Germinal center (tissue), 1 donor: ENCODE results near the gene MIF.
"Not testable (repeated sequence)": the region's sequence is repeated elsewhere in the genome, so short reads cannot be mapped to it uniquely, and the experiment has no call there.

Source experiments
- DNase-seq: peaks from one replicate; pipeline ENCODE4 v3.0.0; 2012; ENCODE audit warnings: mixed read lengths, low spot score

The MIF gene

GRCh38 chr22:23903328-23903971 lies 9.3 kb downstream of the MIF start:
- DNase-seq: no peak

DNA sequence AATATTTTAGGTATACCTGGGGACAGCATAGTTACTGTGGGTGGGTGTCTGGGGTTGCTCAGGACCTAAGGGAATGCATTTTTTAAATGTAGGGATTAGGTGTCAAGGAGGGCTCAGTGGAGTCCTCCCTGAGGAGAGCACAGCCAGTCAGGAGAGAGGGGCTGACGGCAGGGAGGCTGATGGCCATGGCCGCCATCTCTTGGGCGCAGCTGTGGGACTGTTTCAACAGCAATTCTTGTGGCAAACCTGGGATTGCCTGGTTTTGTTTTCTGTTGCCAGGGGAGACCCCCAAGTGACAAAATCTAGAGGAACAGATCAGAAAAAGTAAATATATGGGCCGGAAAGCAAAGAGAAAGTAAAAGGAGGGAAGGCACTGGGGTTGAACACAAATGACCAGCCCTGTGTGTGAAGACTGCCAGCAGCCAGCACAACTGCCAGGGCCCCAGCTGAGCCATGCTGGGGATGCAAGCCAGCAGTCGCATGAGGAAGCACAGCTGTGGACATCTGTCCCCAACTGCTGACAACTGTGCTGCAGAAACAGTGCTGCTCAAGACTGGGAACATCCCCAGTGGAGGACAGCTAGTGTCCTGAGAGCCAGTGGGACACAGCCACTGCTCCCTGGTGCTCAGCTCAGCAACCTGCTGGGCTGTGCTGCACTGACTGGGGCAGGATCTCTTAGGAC lies 10.5 kb downstream of the MIF start:
- DNase-seq: no peak

DNA sequence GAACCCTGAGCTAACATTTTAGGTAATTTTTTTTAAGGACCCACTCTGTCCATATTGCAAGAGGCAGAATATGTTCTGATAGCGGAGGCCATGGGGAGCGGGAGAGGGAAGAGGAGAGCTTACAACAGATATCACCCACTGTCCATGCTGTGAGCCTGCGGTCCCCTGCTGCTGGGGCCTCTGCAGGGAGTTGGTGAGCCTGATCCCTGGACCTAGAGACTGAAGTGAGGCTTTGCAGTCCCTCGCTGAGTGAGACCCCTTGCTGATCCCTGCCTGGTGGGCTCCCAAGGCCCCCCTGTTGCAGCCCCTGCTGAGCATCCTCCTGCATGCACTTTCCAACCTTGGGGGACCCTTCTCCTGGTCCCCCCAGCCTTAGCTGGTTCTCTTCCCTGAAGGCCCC lies 12.5 kb downstream of the MIF start:
- DNase-seq: no peak

DNA sequence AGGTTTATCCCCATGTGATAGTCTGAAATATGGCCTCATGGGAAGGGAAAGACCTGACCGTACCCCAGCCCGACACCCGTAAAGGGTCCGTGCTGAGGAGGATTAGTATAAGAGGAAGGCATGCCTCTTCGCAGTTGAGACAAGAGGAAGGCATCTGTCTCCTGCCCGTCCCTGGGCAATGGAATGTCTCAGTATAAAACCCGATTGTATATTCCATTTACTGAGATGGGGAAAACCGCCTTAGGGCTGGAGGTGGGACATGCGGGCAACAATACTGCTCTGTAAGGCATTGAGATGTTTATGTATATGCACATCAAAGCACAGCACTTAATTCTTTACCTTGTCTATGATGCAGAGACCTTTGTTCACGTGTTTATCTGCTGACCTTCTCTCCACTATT lies 13.2 kb downstream of the MIF start:
- DNase-seq: not testable (repeated sequence)

- DNase-seq: no peak
Observed at GRCh38 chr22:23908587-23909205, 14.5 kb downstream of the MIF start.

DNA sequence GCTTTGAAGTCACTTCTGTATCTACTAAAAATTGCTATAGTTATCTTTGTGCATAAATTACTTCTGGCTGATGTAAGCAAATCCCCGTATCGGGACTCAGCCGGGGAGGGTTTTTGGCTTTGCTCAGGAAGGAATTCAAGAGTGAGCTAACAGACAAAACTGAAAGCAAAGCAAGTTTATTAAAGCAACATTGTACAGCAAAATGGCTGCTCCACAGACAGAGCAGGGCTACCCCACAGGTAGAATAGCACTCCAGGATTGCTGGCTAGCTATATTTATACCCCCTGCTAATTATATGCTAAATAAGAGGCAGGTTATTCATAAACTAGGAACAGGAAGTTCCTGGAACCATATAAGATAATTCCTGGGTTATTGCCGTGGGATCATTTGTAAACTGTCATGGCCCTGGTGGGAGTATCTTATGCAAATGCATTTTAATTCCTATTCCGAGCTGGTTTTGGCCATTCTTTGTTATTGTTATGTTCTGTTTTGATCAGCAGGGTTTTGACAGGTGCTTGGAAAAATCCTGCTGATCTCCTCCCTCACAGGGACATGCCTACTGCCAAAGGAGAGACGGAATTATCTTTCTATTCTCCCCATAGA lies 15.2 kb downstream of the MIF start:
- DNase-seq: no peak

GRCh38 chr22:23910496-23911190 lies 16.5 kb downstream of the MIF start:
- no peak for DNase-seq

DNA sequence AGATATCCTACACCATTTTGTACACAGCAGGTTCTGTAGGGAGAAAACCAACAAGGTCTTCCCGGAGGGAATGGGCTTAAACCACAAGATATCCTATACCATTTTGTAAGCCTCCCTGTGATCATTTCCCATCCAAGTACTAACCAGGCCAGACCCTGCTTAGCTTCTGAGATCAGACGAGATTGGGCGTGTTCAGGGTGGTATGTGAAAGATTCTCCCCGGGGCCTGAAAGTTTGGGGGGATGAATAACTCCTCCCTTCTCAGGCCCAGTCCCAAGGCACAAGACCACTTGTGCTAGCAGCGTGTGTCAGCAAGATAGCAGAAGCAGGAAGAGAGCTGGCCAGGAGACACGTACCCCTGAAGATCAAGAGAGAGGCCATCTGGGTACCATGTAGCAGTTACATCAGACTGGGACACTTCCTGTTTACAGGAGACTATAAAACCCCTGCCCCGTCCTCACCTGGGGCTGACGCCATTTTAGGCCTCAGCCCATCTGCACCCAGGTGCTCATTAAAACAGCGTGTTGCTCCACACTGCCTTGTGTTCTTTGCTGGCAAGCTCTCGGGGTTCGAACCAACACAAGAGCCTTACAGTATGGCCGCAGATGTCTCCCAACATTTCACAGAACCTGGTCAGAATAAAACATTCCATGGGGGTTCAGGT lies 17.3 kb downstream of the MIF start:
- DNase-seq: no peak

- no peak for DNase-seq
Observed at GRCh38 chr22:23912293-23912903, 18.2 kb downstream of the MIF start.

DNA sequence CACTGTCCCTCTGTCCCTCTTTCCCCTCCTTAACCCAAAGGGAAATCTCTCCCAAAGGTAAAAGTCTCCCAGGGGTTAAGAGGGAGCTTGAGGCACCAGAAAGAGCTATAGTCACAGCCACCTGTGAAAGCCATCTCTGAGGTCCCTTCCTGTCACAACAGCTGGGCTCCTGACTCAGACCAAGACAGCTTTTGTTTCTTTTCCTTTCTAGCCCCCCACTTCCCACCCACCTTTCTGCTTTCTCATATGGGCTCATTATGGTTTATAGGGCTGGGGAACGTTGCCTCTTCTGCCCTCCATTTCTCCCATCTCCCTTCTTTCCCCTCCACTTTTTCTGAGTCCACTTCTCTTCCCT lies 19.1 kb downstream of the MIF start:
- no peak for DNase-seq

- peak; percentile 99 for DNase-seq
Observed at GRCh38 chr22:23913661-23914353, 19.6 kb downstream of the MIF start.

GRCh38 chr22:23915290-23915689 lies 21.1 kb downstream of the MIF start:
- peak; percentile 23 for DNase-seq

GRCh38 chr22:23920267-23920611 lies 26.1 kb downstream of the MIF start:
- not testable (repeated sequence) for DNase-seq

DNA sequence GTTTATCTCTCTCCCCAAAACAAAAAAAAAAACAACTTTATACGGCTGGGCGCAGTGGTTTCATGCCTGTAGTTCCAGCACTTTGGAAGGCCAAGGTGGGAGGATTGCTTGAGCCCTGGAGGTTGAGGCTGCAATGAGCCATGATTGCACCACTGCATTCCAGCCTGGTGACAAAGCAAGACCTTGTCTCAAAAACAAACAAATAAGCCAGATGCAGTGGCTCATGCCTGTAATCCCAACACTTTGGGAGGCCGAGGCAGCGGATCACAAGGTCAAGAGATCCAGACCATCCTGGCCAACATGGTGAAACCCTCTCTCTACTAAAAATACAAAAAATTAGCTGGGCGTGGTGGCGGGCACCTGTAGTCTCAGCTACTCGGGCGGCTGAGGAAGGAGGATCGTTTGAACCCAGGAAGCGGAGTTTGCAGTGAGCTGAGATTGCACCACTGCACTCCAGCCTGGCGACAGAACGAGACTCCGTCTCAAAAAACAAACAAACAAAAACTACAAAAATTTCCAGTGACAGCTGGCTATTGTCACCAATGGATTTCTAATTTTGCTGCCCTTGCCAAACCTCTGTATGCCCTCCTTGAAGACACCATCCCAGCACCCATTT lies 27.5 kb downstream of the MIF start:
- not testable (repeated sequence) for DNase-seq

DNA sequence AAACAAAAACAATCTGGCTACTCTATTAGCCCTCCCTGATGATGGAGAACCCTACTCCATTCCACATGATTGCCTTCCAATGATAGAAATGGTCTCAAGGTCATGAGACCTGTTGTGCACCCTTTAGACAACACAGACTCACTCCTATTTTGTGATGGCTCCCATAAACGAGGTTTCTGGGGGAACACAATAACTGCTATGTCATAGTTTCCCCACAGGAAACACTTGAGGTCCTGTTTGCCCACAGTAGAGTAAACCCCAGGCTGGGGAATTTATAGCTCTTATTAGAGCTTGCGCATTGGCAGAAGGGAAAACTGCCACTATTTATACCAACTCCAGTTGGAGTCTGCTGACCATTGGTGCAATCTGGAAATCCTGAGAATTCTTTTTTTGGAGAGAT lies 28.7 kb downstream of the MIF start:
- no peak for DNase-seq

DNA sequence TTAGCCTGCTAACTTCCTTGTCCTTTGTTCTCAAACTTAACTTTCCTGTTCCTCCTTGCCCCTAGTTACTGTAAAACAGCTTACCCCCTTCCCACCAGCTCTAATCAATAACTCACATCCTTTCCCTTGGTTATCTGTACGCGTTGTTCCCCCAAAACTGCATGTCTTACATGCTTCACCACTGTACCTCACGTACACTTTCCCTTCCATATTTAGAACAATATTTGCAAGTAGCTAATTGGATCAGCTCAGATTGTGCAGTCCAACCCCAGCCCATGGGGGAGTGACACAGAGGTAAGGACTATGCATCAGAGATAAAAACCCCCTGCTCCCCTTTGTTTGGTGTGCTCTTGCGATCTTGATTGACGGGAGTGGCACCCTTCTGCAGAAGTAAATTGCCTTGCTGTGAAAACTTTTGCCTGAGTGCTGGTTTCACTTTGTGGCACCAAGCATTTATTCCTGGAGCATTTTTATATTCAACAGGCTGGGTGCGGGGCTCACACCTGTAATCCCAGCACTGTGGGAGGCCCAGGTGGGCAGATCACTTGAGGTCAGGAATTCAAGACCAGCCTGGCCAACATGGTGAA lies 30.9 kb downstream of the MIF start:
- no peak for DNase-seq

- DNase-seq: no peak
Observed at GRCh38 chr22:23926561-23926960, 32.4 kb downstream of the MIF start.

DNA sequence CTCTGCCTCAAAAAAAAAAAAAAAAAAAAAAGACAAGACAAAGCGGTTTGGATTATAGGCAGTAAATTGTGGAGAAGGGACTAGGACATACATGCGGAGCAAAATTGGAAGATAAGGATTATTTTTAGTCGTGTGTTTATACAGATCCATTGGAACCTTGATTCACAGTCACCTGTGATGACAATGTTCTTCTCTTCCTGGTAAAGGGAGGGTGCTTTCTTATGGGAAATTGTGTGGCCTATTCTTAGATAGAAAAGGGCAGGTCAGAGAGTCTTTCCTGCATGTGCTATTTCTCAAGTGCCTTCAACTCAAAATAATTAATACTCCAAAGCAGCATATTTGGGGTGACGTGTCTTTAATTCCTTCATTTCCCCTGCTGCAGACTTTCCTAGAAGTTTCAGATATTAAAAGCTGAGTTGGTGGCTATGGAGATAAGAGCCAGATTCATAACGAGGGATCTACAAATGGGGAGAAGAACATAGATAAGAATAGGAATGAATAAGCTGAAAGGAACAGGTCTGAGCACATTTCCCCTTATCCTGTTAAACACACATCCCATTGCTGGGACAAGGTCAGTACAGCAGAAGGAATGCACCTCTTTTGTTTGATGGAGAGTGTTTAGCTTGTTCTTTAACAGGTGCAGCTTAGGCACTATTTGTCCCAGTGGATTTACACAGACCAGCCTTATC lies 44.3 kb downstream of the MIF start:
- no peak for DNase-seq

DNA sequence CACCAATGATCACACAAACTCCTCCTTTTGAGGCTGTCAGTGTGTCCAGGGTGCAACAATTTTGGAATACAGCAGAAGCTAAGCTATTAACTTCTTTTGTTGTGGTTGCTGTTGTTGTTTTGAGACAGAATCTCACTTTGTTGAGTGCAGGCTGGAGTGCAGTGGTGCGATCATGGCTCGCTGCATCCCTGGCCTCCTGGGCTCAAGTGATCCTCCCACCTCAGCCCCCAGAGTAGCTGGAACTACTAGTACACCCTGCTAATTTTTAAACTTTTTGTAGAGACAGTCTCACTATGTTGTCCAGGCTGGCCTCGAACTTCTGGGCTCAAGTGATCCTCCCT lies 44.8 kb downstream of the MIF start:
- no peak for DNase-seq

DNA sequence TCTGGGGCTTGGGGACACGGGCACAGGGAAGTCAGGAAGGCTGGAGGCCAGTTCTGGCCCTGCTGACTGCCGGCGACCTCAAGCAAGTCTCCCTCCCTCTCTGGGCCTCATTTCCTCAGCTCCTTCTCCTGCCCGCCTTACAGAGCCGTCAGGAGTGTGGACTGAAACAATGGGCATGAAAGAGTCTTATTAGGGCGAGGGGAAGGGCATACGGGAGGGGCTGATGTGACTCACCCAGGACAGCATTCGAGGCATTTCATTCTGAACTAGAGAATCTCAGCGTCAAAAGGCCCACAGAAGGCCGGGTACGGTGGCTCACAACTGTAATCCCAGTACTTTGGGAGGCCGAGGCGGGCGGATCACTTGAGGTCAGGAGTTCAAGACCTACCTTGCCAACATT lies 46.0 kb downstream of the MIF start:
- not testable (repeated sequence) for DNase-seq
